DMS53 treated with DMSO at 0.1 percent for 48 hours (cell line): ENCODE results near the gene EPB41L3.
A peak's percentile ranks its signal among the peaks of the same experiment; 100 is the strongest.
"Not testable (repeated sequence)": the region's sequence is repeated elsewhere in the genome, so short reads cannot be mapped to it uniquely, and the experiment has no call there.

Experiments
- DNase-seq: peaks from one replicate; lab custom pipeline; 2025; ENCODE audit not compliant: unreplicated experiment; lab: John Stamatoyannopoulos, UW

The EPB41L3 gene

DNA sequence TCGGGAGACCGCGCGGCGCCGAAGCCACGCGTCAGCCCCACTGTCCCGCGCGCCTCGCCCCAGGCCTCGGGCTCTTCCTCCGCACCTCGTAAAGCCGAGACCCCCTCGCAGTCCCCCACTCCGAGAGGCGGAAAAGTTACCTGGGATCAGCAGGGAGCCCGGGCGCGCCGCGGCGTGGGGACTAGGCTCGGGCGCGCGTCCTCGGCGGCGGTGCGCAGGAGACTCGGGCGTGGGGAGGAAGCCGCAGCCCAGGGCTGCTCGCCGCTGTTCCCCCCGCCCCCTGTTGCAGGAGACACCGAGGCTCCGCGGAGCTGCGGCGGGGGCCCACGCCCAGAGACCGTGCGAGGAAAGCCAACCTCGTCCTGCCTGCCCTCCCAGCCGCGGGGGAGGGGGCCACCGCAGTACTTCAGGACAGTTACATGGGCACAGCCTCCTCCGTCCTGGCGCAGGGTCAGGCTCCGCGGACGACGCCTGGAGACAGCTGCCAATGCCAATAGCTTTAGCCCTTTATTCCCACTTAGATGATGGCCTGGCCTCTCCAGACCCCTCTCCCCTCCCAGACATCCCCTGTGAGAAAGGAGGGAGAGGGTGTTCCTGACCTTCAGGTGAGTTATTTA lies at the start of gene EPB41L3:
Gene EPB41L3 (minus strand): TSS at position 225 of the 617 bp plus-strand sequence. CDS start 54,814 bp downstream, outside the sequence.
- DNase-seq = no peak

DNA sequence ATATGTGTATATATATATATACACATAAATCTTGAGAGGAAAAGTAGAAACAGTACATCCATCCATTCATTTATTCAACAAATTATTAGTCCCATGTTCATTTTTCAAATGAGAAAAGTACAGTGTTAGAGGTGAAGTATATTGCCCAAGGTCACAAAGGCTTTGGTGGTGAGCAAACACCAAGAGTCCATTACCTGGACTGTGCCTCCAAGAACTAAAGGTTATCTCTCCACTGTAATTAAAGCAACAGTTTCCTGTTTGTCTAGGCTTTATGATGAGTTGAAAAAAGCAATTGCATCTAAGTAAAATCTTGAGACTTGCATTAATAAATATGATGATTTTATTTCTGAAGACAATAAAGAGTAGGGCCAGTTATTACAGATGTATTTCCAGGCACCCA lies 44.7 kb upstream of the EPB41L3 start:
- no peak for DNase-seq

DNA sequence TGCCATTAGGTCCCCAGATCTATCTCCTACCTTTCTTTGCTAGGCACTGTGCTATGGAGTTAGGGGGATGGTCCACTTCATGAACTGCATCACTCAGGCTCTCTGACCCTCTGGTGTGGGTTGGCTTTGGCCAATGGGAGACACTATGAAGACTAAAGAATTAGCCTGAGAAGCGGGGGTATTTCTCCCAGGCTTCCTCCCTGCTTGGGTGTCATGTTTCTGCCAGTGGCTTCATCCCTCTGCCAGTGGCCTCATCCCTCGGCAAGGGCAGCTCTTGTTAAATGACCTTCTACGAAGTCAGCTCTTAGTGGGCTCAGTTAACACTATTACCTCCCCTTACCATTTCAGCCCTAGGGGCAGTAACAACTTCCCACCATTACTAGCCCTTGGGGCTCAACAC lies 41.9 kb upstream of the EPB41L3 start:
- no peak for DNase-seq

DNA sequence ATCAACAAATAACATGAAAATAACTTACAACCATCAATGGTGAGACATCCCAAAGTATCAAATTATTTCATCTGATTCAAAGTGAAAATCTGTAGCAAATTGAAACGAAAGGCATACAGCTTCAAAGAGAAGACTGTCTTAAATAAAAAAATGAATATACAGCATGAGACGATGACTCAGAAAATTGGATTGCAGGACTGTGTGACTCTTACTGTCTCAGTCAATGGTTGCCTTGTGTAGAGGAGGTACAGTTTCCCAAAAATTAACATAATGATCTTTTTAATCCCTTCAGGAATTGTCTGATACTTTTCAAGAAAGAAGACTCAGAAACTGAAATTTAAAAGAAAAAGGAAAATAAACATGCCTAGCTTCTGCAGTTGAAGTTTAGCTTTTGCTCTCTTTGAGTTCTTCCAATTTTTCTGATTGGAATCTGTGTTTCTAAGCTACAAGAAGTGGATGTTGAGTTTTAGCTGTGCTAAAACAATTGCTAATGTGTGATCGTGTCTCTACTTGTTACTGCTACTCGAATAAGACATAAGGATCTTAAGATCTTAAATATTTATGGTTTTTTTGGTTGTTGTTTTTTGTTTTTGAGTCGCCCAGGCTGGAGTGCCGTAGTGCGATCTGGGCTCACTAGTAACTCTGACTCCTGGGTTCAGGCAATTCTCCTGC lies 41.1 kb upstream of the EPB41L3 start:
- no peak for DNase-seq

DNA sequence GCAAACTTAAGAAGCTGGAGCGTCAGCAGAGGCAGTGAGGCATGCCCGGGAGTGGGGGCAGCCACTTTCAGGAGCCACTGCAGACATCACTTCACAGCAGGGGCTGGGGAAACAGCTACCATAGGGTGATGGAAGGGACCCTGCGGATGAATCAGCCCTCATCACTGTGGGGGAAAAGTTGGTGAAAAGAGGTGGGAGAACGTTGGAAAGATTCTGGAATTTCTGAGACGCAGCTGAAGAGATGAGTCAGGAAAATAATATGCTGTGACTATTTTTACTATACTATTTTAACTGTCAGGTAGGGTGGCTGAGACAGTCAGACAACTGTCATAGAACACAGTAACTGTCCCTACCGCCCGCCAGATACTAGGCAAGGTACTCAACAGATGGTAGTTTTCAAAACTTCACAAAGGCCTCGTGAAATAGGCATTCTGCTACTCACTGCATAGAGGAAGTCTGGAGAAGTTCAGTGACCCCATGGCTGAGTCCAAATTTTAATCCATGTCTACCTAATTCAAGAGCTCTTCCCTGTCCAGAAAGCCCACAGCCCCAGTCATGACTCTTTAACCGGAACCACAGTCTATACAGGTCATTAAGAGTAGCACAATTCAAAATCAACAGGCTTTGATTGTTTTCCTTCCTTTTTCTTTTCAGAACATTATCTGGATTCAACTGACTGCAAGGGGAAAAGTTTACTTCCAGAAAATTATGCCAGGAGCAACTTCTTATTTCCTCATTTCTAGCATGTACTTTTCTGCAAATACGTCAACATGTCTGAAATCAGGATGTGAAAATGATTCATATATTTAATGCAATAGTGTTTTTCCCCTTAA lies 39.3 kb upstream of the EPB41L3 start:
- no peak for DNase-seq

DNA sequence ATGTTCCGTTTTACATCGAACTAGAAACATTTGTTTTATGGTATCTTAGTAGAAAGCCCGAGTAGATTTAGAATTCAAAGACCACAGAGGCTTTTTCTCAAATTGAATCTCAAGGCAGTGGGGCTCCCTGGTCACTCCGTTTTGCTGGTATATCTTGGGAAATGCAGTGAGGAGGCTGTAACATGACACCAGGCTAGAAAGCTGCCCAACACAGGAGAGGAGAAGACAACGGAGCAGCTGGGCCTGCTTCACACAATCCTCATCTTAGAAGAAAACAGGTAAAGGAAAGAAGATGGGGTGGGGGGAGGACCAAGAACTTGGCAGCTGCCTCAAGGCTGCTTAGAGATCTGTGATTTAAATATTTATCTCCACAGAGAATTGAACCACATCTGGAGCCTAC lies 38.3 kb upstream of the EPB41L3 start:
- no peak for DNase-seq

DNA sequence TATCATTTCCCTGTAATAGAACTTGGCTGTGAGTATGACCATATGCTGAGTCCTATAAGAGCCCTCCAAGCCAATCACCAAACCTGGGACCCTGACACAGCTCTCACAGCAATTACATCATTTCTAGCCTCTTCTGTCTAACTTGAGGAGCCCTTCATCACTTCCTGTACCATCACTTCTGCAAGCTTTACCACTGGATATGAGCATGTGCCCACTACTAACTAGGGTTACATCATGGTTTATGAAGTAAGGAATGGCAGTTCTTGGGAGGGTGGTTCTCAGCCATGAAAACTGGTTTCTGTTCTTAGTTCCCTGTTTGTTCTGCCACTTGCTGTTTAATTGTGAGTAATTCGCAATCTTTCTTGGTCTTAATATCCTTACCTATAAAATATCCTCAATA lies 31.0 kb upstream of the EPB41L3 start:
- no peak for DNase-seq

DNA sequence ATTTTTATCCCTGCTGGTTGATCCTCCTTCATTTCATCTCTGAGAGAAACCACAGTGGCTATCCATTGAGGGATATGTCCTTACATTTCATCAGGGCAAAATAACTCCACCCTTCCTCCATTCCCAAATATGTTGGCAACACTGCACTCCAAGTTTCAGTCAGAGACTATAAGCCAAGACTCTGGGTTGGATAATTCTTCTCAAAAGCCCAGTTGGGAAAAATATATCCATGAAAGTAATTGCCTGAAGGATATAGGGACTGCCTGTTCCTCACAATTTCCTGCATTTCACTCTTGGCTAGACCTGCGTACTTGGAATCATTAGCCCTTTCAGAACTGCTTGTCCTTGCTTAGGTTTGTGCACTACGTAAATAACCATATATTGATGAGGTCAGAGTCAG lies 27.9 kb upstream of the EPB41L3 start:
- DNase-seq = no peak

DNA sequence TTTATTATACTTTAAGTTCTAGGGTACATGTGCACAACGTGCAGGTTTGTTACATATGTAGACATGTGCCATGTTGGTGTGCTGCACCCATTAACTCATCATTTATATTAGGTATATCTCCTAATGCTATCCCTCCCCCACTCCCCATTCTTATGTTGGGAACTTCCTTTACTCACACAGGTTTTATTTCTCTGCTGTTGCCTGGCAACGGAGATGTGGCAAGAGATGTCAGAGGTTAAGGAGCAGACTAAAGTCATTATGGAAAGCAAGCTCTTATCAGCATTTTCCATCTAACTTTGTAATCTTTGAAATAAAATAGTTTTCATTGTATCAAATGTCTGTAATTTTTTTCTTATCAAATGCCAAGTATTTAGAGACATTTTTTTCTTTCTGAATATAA lies 26.8 kb upstream of the EPB41L3 start:
- DNase-seq = not testable (repeated sequence)

DNA sequence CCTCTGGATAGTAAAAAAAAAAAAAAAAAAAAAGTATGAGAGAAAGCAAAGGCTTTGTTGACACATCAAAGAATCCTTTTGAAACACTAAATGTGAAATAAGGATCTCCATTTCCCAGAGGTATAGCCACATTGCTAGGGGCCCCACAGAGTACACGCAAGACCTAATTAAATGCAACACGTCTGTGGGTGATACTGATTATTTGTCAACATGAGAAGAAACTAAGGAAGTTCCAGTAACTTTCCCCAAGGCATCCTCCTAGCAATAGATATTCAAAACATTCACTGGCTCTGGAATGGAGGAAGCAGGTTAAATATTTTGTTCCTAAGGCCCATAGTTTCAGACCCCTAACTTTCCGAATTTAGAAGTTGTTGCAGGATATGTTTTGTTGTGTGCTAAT lies 24.6 kb upstream of the EPB41L3 start:
- DNase-seq = no peak

DNA sequence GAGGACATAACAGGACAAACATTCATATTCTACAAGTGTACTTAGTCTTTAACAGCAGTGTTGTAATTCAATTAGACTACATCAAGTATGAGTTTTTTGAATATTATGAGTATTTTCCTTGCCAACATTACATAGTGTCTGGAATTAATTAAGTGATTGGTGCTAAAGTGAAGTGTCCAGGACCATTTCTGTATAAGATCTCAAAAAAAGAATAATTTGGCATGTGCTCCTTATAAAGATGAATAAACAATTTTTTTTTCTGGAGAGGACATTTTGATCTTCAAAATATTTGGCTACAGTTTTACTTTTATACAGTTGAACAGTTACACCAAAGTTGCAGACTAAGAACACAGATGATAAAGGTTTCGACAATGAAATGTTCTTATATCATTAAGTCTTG lies 15.1 kb upstream of the EPB41L3 start:
- DNase-seq = no peak

DNA sequence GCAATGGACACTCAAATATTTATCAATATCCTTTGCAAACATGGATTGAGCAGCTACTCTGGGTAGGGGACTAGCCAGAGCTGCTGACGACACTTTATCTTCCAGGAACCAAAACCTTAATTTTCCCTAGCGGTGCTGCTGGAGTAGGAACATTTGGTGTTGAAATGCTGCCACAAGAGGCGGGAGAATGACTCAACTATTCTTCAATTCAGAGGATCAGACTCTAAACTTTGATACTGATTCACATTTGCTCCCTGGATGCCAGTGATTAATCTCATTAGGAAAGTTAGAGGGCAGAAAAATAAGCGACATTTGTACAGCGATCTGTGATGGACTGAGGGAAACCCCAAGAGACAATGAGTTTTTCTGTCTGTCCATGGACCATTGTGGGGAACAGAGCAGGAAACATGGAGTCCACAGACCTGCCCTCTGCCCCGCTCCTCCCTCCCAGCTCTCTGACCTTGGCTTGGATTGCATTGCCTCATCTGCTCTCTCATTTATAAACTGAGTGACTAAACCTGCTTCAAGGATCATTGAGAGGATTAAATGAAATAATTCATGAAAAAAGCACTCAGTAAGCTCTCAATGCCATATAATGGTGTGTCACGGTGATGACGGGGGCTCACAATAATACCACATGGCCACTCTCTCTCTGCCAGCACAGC lies 12.6 kb upstream of the EPB41L3 start:
- no peak for DNase-seq

DNA sequence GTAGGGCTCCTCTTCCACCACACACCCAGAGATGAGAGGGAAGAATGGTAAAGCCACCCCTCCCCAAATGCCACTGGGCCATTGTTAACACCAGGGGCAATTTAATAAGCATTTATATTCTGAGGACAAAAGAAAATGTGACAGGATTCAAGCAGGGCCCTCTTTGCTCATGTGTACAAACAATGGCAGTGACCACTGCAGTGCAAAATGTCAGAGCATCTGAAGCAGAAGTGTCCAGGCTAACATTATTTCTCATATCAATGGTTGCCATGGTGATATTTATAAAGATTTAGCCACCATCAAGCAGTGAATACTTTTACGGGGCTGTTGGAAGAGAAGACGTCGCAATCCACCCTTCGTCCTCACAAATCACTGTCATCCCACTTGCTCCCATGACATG lies 10.8 kb upstream of the EPB41L3 start:
- DNase-seq = no peak

DNA sequence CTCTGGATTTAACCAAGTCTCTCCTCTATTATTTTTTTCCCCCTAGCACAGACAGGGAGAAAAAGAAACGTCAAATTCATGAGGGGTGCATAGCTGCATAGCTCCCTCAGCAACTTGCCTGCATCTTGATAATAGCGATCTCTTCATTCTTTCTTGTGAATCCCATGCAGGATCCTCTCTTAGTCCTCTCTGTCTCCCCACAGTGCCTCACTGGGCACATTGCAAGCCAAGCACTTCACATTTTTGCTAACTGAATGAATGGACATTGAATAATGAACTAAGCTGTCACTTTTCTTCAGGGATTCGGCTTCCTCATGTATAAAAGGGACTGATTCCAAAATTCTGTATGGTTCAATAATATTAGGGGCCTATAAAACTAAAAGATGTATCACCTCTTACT lies 2.9 kb upstream of the EPB41L3 start:
- peak; percentile 19 for DNase-seq

DNA sequence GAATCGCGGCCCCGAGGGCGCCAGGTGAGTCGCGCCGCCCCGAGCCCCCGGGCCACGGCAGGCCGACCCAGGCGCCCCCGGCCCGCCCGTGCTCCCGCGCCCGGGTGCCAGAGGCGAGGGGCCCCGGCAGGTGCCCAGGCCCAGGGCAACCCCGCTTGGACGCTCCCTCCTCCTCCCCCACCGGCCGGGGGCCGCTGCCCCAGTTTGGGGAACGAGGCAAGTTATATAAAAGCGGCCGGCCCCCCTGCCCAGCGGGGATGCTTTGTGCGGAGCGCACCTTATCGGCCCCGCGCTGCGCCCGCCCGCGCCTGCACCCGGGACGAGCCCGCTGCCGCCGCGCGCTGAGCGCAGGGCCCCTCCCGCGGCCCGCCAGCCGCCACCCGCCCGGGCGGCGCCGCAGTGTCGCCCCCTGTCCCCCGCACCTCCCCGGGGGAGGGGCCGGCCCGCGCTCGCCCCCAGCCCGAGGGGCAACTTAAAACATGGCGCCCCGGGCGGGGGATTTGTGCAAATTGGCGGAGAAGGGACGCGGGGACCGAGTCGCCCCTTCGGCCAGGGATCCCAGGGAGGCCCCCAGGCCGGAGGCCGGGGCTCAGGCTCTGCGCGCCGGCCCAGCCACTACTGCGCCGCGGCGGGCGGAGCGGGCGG lies 639 bp downstream of the EPB41L3 start:
- no peak for DNase-seq

DNA sequence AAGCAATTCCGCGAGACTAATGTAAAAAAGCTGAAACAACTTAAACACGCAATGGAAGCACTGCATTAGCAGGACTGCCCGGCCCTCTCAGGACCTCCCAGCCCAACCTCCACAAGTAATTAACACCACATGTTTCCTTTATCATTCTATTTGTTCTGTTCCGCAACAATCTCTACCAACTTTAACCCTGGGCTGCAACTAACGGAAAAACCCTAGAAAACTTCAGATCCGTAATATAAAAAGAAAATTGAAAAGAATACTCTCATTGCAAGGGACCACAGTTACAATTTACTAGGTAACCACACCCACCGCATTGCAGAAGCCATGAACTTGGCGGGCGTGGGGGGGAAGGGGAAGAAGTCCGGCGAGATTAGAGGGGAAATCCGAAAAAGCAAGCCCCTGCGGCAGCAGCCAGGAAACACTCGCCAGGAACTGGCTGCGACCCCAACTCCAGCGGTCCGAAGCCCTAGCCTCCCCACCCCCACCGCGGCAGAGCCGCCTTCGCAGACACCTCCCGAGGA lies 1.2 kb downstream of the EPB41L3 start:
- no peak for DNase-seq

DNA sequence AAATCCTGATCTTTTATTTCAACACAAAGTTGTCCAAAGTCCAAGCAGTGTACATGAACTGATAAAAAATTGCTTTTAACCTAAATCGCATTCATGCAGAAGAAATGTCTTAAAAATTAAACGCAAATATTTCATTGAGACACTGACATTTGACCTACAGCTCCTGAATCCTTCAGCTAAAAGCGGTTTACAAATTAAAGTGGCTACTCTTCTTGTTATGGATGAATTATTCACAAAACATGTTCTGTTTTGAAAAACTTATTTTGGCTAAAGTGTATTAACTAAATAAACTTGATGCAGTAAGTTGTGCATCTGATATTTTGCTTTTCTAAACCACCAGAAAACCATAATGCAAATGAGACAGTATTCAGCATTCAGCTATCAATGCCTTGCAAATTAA lies 2.2 kb downstream of the EPB41L3 start:
- DNase-seq = no peak

DNA sequence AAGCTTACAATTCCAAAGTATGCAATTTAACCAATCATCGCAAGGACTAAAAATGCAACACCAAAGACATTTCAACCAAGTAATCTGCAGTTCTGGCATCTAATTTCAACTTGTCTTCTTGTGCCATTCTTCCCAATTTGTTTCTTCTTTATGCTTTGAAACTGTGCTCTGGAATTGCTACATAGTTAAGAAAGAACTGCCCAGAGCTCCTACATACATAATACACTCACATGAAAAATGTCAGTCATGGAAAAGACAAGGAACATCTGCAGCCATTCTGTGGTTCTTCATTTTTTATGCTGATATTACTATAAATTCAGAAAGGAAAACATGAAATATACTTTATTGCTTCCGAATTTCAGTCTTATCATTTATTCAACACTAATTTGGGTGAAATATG lies 4.4 kb downstream of the EPB41L3 start:
- DNase-seq = no peak

DNA sequence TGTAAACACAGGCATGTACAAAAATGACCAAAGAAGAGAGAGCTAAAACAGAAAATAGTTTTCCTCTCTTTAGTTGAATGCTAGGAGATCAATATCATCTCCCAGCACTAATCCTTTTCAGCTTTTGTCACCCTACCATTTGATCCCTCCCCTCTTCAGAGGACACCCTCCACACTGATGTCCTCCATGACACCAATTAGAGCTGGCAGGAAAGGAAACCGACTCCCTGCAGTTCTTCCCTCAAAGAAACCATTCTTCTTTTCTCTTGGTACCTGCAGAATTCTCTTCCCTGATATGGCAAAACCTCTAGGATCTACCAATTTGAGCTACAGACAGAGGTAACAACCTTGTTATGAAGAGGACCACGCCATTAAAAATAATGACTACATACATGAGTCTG lies 5.3 kb downstream of the EPB41L3 start:
- no peak for DNase-seq

DNA sequence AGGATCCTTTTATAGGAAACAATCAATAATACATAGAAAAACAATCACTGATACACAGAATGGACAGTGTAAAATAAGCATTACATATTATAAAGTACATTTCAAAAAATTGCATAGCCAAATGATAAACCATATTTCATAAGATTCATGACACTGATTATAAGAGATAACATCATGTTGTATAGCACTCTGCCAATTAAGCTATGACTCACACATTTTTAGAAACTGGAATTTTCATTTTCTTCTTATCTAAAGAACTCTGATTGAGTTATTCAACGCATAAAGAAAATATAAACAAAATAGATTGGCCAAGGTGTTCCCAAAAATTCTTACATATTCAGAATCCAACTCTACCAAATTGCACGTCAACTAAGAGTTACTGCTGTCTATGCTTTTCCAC lies 5.9 kb downstream of the EPB41L3 start:
- no peak for DNase-seq

DNA sequence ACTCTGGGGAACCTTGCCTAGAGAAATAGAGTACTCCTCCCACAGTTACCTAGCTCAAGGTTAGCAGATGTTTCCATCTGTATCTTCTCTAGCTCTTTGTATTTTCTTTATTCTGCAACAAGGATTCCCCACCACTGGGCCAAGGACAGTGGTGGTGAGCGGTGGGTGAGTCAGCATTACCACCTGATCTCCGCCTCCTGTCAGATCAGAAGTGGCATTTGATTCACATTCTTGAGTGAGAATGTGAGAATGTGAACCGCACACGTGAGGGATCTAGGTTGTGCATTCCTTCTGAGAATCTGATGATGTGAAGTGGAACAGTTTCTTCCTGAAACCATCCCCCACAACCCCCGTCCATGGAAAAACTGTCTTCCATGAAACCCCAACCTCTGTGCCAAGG lies 9.0 kb downstream of the EPB41L3 start:
- DNase-seq = no peak
